Measurements from ENCODE around the gene MYOG.

DNA sequence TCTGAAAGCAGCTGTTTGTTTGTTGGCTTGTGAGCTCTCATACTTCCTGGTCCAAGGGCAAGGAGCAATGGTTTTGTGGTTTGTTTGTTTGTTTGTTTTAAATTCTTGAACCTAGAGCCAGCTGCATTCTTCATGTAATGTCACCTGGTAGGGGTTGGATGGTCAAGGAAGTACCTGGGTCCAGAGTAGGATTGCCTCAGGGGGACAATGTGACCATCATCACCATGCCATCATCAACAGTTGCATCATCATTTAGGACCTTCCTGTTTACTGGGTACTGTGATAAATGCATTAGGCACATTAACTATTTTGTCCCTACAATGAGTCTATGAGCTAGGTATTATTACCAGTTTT, 14.7 kb upstream of the MYOG start:
- TF ChIP-seq, protein P1, sequence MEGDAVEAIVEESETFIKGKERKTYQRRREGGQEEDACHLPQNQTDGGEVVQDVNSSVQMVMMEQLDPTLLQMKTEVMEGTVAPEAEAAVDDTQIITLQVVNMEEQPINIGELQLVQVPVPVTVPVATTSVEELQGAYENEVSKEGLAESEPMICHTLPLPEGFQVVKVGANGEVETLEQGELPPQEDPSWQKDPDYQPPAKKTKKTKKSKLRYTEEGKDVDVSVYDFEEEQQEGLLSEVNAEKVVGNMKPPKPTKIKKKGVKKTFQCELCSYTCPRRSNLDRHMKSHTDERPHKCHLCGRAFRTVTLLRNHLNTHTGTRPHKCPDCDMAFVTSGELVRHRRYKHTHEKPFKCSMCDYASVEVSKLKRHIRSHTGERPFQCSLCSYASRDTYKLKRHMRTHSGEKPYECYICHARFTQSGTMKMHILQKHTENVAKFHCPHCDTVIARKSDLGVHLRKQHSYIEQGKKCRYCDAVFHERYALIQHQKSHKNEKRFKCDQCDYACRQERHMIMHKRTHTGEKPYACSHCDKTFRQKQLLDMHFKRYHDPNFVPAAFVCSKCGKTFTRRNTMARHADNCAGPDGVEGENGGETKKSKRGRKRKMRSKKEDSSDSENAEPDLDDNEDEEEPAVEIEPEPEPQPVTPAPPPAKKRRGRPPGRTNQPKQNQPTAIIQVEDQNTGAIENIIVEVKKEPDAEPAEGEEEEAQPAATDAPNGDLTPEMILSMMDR (IDR thresholded peaks at IDR 0.05): no peak
- no peak for TF ChIP-seq POLR2A (IDR thresholded peaks at IDR 0.05; ENCODE audit: low read depth)

All from esophagus muscularis mucosa (tissue), 3 donors.